BJ (cell line): ENCODE measurements around the gene ZNF552. TPM values are rescaled to one million over a fixed set of nuclear protein-coding genes. Genes with fewer than 3 reads are reported as not detected.
A peak's percentile ranks its signal among the peaks of the same experiment; 100 is the strongest.
"Not testable (repeated sequence)": the region's sequence is repeated elsewhere in the genome, so short reads cannot be mapped to it uniquely, and the experiment has no call there.

Experiments used
- CTCF ChIA-PET: fragments of 350-600 bp; formaldehyde crosslinking; extraction: SDS; loops from one replicate; lab custom pipeline; 2021; ENCODE audit warnings: antibody characterized with exemption, inconsistent platforms; lab: Yijun Ruan, JAX
- POLR2A ChIA-PET: fragments of 300-600 bp; sonication (Branson Sonifier 250); formaldehyde crosslinking; extraction: SDS; loops from one replicate; lab custom pipeline; 2021; ENCODE audit warnings: antibody characterized with exemption; lab: Charles Lee
- DNase-seq: peaks from one replicate; pipeline ENCODE4 v3.0.0-alpha.2; 2011; ENCODE audit warnings: low read depth
- H3K27me3 ChIP-seq: 2 replicates; pipeline ENCODE4 v1.6.0; 2011; ENCODE audit warnings: low read length; ENCODE audit not compliant: control insufficient read depth, insufficient read depth
- H3K36me3 ChIP-seq: 2 replicates; pipeline ENCODE4 v1.5.1; 2011; ENCODE audit warnings: low read length; ENCODE audit not compliant: control insufficient read depth, insufficient read depth
- H3K4me3 ChIP-seq: 2 replicates; pipeline ENCODE4 v1.5.1; 2011; ENCODE audit warnings: low read depth, mild to moderate bottlenecking, control low read depth, low read length
- polyA plus RNA-seq: library from polyadenylated mRNA; depleted of rRNA; stranded (reverse); fragments of >200 nt; gene quantifications from 2 replicates; pipeline ENCODE4 v1.2.3, GENCODE V29; 2011
- TF ChIP-seq, protein P1 (sequence below): IDR thresholded peaks from 2 replicates; pipeline ENCODE4 v1.5.1; 2011; ENCODE audit warnings: low read depth, mild to moderate bottlenecking, control low read depth, inconsistent platforms, low read length, moderate library complexity; ENCODE audit not compliant: insufficient read depth

Gene ZNF552
- polyA plus RNA-seq, 1 experiment, result 2.1 TPM

DNA sequence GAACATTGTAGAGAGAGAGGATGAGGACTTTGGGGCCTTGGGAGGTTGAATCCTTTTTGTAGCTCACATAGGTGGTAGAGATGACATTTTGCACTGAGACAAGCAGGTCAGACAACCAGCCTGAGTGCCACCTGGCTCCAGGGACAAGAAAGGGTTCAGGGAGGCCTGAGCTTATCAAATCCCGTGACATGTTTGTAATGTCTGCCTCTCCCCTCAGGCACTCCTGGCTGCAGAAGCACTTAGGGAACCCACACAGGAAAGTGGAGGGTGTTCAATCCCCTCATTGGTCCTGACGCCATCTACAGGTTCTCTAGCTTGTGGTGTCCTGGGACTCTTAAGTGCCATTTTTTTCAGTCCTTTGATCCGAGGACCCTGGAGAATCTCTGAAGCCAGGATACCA is 6.4 kb upstream of the ZNF552 start:
- H3K4me3 ChIP-seq, H3K36me3 ChIP-seq, H3K27me3 ChIP-seq, CTCF ChIA-PET, DNase-seq, POLR2A ChIA-PET: not testable (repeated sequence)

DNA sequence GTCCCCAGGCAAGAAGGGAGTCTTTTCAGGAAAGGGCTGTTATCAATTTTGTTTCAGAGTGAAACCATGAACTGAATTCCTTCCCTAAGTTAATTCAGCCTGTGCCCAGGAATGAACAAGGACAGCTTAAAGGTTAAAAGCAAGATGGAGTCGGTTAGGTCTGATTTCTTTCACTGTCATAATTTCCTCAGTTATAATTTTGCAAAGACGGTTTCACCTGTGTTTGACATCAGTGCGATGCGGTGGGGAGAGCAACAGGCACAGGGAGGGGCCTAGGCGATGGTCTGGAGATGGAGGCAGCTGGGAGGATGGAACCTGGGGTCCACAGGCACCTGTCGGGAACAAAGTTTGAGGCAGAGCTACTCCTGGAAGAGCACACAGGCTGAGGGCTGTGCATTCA is 5.9 kb upstream of the ZNF552 start:
- Histone ChIP-seq H3K36me3 (peaks cover 1% of the 10 kb centered on the region; the same call in 1 of the 2 replicates), H3K27me3 (no peaks in the 10 kb centered on the region), H3K4me3 (peak overlapping the region; percentile 98)
- TF ChIP-seq, protein P1, sequence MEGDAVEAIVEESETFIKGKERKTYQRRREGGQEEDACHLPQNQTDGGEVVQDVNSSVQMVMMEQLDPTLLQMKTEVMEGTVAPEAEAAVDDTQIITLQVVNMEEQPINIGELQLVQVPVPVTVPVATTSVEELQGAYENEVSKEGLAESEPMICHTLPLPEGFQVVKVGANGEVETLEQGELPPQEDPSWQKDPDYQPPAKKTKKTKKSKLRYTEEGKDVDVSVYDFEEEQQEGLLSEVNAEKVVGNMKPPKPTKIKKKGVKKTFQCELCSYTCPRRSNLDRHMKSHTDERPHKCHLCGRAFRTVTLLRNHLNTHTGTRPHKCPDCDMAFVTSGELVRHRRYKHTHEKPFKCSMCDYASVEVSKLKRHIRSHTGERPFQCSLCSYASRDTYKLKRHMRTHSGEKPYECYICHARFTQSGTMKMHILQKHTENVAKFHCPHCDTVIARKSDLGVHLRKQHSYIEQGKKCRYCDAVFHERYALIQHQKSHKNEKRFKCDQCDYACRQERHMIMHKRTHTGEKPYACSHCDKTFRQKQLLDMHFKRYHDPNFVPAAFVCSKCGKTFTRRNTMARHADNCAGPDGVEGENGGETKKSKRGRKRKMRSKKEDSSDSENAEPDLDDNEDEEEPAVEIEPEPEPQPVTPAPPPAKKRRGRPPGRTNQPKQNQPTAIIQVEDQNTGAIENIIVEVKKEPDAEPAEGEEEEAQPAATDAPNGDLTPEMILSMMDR, result no peak
- CTCF ChIA-PET, result no interaction called here
- POLR2A ChIA-PET, result no interaction called here
- DNase-seq, result no peak

DNA sequence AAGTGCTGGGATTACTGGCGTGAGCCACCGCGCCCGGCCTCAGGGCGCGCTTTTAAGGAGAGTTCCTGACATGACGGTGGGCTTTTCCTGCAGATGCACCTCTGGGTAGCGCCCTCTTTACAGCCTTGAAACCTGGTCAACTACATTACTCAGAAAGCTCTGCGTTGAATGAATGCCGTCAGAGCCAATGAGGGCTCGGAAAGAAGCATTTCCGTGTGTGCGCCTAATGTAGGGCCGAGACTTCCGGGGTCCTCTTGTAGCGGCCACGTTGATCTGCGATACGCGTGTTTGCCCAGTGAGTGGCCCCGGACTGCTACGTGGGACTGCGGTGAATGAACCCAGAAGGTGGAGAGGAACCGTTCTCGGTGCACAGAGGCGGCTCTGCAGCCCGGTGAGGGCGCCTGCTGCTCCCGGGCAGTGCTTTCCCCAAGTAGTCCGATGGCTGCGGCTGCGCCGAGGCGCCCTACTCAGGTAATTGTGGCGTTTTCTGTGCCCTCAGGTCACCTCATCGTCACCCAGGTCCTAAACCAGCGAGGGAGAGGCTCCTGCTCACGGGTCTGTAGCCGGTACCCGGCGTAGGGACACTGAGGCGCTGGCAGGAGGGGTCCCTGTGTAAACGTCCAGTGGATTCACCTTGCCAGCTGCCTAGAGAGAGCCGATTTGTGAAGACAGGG is 4.9 kb upstream of the ZNF552 start:
- peak; percentile 70 for DNase-seq
- TF ChIP-seq, protein P1, result peak; percentile 26
- H3K27me3 ChIP-seq, result no peaks in the 10 kb centered on the region
- peak overlapping the region; percentile 98 for H3K4me3 ChIP-seq
- peaks cover 1% of the 10 kb centered on the region; the same call in 1 of the 2 replicates for H3K36me3 ChIP-seq
- ChIA-PET POLR2A (no interaction called here), CTCF (no interaction called here)

DNA sequence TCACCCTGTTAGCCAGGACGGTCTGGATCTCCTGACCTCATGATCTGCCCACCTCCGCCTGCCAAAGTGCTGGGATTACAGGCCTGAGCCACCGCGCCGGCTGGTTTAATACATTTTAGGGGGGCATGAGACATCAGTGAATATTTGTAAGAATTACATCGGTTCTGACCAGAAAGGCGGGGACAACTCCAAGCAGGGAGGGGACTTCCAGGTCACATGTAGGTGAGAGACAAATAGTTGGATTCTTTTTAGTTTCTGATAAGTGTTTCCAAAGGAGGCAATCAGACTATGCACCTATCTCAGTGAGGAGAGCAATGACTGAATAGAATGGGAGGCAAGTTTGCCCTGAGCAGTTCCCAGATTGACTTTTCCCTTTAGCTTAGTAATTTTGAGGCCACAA is 3.7 kb upstream of the ZNF552 start:
- DNase-seq, result no peak
- Histone ChIP-seq H3K4me3 (no peak overlapping the region), H3K36me3 (peaks cover 1% of the 10 kb centered on the region; the same call in 1 of the 2 replicates), H3K27me3 (no peaks in the 10 kb centered on the region)
- CTCF ChIA-PET, result interaction anchor here (1.2 kb wide), 1 partner anchor 337 kb away, joined by 3 read pairs; no protein-coding TSS in a partner anchor
- POLR2A ChIA-PET, result no interaction called here
- TF ChIP-seq, protein P1, result no peak

DNA sequence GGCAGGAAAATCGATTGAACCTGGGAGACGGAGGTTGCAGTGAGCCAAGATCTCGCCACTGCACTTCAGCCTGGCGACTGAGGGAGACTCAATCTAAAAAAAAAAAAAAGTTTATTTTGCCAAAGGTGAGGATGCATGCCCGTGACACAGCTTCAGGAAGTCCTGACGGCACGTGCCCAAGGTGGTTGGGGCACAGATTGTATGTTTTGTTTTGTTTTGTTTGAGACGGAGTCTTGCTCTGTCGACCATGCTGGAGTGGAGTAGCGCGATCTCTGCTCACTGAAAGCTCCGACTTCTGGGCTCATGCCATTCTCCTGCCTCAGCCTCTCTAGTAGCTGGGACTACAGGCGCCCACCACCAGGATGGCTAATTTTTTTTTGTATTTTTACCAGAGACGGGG is 3.3 kb upstream of the ZNF552 start:
- TF ChIP-seq, protein P1, result no peak
- H3K27me3 ChIP-seq, result no peaks in the 10 kb centered on the region
- CTCF ChIA-PET, result interaction anchor here (1.2 kb wide), 1 partner anchor 338 kb away, joined by 3 read pairs; no protein-coding TSS in a partner anchor
- H3K4me3 ChIP-seq, result no peak overlapping the region
- peaks cover 1% of the 10 kb centered on the region; the same call in 1 of the 2 replicates for H3K36me3 ChIP-seq
- POLR2A ChIA-PET, result no interaction called here
- DNase-seq, result no peak
